ENCODE data around the gene CD99L2. TPM values are rescaled to one million over a fixed set of nuclear protein-coding genes. Genes with fewer than 3 reads are reported as not detected.

Gene CD99L2
- total RNA-seq, 1 donor: 46.9 TPM

- no peak for TF ChIP-seq CTCF (IDR thresholded peaks at IDR 0.05; ENCODE audit: insufficient read depth, low read length)
- no peak for DNase-seq (ENCODE audit: low read depth)
- no peak overlapping the region for H3K4me3 ChIP-seq (ENCODE audit: low read depth, low read length)
Measured at GRCh38 chrX:150871341-150871811, 27.1 kb downstream of the CD99L2 start.

DNA sequence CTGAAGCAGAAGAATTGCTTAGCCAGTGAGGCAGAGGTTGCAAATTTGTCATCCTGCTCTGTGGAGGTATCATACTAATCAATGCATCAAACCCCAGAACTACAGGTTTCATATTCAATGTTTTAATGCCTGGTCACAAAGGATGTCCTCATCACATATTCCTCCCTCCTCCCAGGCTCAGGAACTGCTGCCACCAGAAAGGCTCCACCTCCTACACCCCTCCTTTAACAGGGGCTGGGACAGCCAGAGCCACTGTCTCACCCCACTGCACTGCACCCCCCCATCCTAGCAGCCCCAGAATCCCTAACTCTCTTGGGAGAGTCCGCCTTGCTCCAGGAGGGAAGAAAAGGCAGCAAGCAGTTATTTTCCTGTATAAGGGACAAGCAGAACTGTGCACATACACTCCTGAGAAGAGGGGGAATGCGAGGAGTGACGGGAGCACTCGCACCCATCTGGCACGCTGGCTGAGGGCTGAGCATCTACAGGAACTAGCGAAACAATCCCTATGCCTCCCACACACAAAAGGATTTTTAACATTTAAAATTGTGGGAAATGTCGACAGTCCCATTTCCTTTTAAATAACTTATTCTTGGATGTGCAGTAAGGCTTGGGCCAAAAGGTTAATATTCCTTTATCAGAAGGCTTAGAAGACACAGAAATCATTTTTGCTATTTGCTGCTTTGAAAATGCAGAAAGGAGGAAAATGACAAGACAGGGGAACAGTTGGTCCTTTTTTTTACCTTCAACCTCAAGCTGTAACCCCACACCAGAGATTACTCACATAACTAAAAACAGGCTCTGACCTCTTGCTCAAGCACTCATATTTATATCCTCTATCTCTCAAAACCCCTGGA, 27.8 kb downstream of the CD99L2 start:
- no peak for DNase-seq (ENCODE audit: low read depth)
- no peak for TF ChIP-seq CTCF (IDR thresholded peaks at IDR 0.05; ENCODE audit: insufficient read depth, low read length)
- H3K4me3 ChIP-seq (ENCODE audit: low read depth, low read length): no peak overlapping the region

GRCh38 chrX:150870029-150870428, 28.4 kb downstream of the CD99L2 start:
- no peak for DNase-seq (ENCODE audit: low read depth)

GRCh38 chrX:150869450-150869849, 29.0 kb downstream of the CD99L2 start:
- TF ChIP-seq CTCF (IDR thresholded peaks at IDR 0.05; ENCODE audit: insufficient read depth, low read length): no peak
- no peak overlapping the region for H3K4me3 ChIP-seq (ENCODE audit: low read depth, low read length)
- no peak for DNase-seq (ENCODE audit: low read depth)

More at GRCh38 chrX:150870029-150870428, 28.4 kb downstream of the CD99L2 start:
- TF ChIP-seq CTCF (IDR thresholded peaks at IDR 0.05; ENCODE audit: insufficient read depth, low read length): no peak
- no peak overlapping the region for H3K4me3 ChIP-seq (ENCODE audit: low read depth, low read length)

DNA sequence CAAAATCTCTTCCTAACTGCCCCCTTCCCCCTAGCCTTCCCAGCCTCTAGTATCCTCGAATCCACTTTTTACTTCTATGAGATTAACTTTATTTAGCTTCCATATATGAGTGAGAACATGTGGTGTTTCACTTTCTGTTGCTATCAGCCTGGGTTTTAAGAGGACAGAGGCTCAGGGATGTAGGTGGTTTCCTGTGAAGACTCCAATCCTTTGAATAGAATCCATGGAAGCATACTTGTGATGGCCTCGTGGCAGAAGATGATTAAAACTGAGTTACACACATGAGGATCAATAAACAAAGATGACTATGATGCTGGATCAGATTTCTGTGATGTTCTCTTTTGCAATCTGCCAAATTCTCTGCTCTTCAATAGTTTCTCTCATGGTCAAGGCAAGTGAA, 29.8 kb downstream of the CD99L2 start:
- no peak for DNase-seq (ENCODE audit: low read depth)
- TF ChIP-seq CTCF (IDR thresholded peaks at IDR 0.05; ENCODE audit: insufficient read depth, low read length): no peak
- H3K4me3 ChIP-seq (ENCODE audit: low read depth, low read length): no peak overlapping the region

GRCh38 chrX:150864127-150864526, 34.3 kb downstream of the CD99L2 start:
- TF ChIP-seq CTCF (IDR thresholded peaks at IDR 0.05; ENCODE audit: insufficient read depth, low read length): no peak
- H3K4me3 ChIP-seq (ENCODE audit: low read depth, low read length): no peak overlapping the region
- no peak for DNase-seq (ENCODE audit: low read depth)

Measured in fibroblast of the aortic adventitia (primary cell).